GM21737 (cell line): ENCODE results near the gene RNF213.
A peak's percentile ranks its signal among the peaks of the same experiment; 100 is the strongest.
"Not testable (repeated sequence)": the region's sequence is repeated elsewhere in the genome, so short reads cannot be mapped to it uniquely, and the experiment has no call there.

ENCODE experiments used
- ATAC-seq: cut with Tn5 transposase; IDR thresholded peaks from one replicate; pipeline ENCODE4 v1.9.1; 2021; ENCODE audit warnings: mild to moderate bottlenecking, moderate library complexity; ENCODE audit not compliant: unreplicated experiment

Gene RNF213

GRCh38 chr17:80248894-80249710 is 11.6 kb upstream of the RNF213 start:
- no peak for ATAC-seq

- no peak for ATAC-seq
Measured at GRCh38 chr17:80251966-80252365, 8.7 kb upstream of the RNF213 start.

GRCh38 chr17:80252871-80253270 is 7.8 kb upstream of the RNF213 start:
- ATAC-seq: no peak

GRCh38 chr17:80253631-80254395 is 6.8 kb upstream of the RNF213 start:
- no peak for ATAC-seq

- peak; percentile 59 for ATAC-seq
Measured at GRCh38 chr17:80254396-80255251, 6.0 kb upstream of the RNF213 start.

GRCh38 chr17:80256034-80256350 is 4.7 kb upstream of the RNF213 start:
- no peak for ATAC-seq

GRCh38 chr17:80257716-80258213 is 2.9 kb upstream of the RNF213 start:
- ATAC-seq: no peak

- not testable (repeated sequence) for ATAC-seq
Measured at GRCh38 chr17:80258296-80258695, 2.4 kb upstream of the RNF213 start.

- ATAC-seq: no peak
Measured at GRCh38 chr17:80259457-80260068, 1.1 kb upstream of the RNF213 start.

GRCh38 chr17:80260069-80260535 is 550 bp upstream of the RNF213 start:
- ATAC-seq: peak; percentile 30

- ATAC-seq: no peak
Measured at GRCh38 chr17:80261159-80261894, 675 bp downstream of the RNF213 start.

GRCh38 chr17:80261895-80262279 is 1.2 kb downstream of the RNF213 start:
- no peak for ATAC-seq

GRCh38 chr17:80262291-80262690 is 1.6 kb downstream of the RNF213 start:
- ATAC-seq: no peak

GRCh38 chr17:80262775-80263244 is 2.2 kb downstream of the RNF213 start:
- no peak for ATAC-seq

GRCh38 chr17:80263253-80264204 is 2.9 kb downstream of the RNF213 start:
- ATAC-seq: peak; percentile 38

GRCh38 chr17:80264205-80265075 is 3.8 kb downstream of the RNF213 start:
- no peak for ATAC-seq

GRCh38 chr17:80265205-80266068 is 4.8 kb downstream of the RNF213 start:
- ATAC-seq: no peak
